Thyroid gland (tissue), 4 donors: ENCODE data around the gene SGF29.

Experiments
- POLR2A ChIP-seq, 2 donors: fragments of 450-650 bp; IDR thresholded peaks; one replicate each; pipeline ENCODE4 v1.6.1; 2017; ENCODE audit warnings: antibody characterized with exemption in 2 of 2, mild to moderate bottlenecking in 2 of 2, moderate library complexity in 1 of 2
- TF ChIP-seq, protein P1 (sequence below), 6 experiments: fragments of 200-600 bp in 3 of 6; fragments of 450-650 bp in 3 of 6; sonication (generic) in 3 of 6; IDR thresholded peaks; one replicate each; pipeline ENCODE4 v1.5.1; 2016 to 2019; ENCODE audit warnings: antibody characterized with exemption in 6 of 6, mild to moderate bottlenecking in 2 of 6, inconsistent platforms in 1 of 6, moderate library complexity in 1 of 6

- TF ChIP-seq, protein P1, sequence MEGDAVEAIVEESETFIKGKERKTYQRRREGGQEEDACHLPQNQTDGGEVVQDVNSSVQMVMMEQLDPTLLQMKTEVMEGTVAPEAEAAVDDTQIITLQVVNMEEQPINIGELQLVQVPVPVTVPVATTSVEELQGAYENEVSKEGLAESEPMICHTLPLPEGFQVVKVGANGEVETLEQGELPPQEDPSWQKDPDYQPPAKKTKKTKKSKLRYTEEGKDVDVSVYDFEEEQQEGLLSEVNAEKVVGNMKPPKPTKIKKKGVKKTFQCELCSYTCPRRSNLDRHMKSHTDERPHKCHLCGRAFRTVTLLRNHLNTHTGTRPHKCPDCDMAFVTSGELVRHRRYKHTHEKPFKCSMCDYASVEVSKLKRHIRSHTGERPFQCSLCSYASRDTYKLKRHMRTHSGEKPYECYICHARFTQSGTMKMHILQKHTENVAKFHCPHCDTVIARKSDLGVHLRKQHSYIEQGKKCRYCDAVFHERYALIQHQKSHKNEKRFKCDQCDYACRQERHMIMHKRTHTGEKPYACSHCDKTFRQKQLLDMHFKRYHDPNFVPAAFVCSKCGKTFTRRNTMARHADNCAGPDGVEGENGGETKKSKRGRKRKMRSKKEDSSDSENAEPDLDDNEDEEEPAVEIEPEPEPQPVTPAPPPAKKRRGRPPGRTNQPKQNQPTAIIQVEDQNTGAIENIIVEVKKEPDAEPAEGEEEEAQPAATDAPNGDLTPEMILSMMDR (IDR thresholded peaks at IDR 0.05), result no peak
- no peak for TF ChIP-seq POLR2A (IDR thresholded peaks at IDR 0.05)
Measured at GRCh38 chr16:28590384-28591340, 36.9 kb downstream of the SGF29 start.
